D721Med (cell line): ENCODE measurements around the gene MVD.
"Not testable (repeated sequence)": the region's sequence is repeated elsewhere in the genome, so short reads cannot be mapped to it uniquely, and the experiment has no call there.

Experiments
- DNase-seq: peaks from one replicate; pipeline ENCODE4 v3.0.0; 2011; ENCODE audit warnings: low spot score; ENCODE audit not compliant: insufficient read length
- FAIRE-seq: peaks from 2 replicates; lab custom pipeline; 2011; peaks lifted over from hg19 to GRCh38; lab: Jason Lieb, UNC
- TF ChIP-seq, protein P1 (sequence below): IDR thresholded peaks from 2 replicates; pipeline ENCODE4 v1.5.1; 2012; ENCODE audit warnings: mild to moderate bottlenecking, control low read depth; ENCODE audit not compliant: insufficient read depth; ENCODE audit errors: missing control alignments

The MVD gene

DNA sequence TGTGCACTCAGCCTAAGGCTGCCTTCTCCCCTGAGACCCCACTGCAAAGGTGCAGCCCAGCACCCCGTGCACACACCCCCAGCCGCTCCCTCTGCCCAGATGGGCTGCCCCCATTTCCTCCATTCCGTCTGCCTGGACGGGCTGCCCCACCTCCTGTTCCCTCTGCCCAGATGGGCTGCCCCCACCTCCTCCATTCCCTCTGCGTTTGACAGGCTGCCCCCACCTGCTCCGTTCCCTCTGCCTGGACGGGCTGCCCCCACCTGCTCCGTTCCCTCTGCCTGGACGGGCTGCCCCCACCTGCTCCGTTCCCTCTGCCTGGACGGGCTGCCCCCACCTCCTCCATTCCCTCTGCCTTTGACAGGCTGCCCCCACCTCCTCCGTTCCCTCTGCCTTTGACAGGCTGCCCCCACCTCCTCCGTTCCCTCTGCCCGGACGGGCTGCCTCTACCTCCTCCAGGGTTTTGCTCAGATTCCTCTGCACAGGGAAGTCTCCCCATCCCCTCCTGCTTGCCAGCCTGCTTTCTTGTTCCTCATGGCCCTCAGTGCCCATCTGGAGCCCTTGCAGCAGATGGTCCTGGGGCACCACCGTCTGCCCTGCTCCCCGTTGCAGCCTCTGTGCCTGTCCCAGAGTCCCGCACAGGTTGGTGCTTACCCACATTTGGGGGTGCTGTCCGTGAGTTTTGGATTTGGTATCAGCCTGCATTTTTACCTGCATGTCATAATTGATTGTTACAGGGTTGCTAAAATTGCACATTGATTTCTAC lies 47.9 kb downstream of the MVD start:
- no peak for FAIRE-seq
- DNase-seq: no peak
- TF ChIP-seq, protein P1, sequence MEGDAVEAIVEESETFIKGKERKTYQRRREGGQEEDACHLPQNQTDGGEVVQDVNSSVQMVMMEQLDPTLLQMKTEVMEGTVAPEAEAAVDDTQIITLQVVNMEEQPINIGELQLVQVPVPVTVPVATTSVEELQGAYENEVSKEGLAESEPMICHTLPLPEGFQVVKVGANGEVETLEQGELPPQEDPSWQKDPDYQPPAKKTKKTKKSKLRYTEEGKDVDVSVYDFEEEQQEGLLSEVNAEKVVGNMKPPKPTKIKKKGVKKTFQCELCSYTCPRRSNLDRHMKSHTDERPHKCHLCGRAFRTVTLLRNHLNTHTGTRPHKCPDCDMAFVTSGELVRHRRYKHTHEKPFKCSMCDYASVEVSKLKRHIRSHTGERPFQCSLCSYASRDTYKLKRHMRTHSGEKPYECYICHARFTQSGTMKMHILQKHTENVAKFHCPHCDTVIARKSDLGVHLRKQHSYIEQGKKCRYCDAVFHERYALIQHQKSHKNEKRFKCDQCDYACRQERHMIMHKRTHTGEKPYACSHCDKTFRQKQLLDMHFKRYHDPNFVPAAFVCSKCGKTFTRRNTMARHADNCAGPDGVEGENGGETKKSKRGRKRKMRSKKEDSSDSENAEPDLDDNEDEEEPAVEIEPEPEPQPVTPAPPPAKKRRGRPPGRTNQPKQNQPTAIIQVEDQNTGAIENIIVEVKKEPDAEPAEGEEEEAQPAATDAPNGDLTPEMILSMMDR: no peak

DNA sequence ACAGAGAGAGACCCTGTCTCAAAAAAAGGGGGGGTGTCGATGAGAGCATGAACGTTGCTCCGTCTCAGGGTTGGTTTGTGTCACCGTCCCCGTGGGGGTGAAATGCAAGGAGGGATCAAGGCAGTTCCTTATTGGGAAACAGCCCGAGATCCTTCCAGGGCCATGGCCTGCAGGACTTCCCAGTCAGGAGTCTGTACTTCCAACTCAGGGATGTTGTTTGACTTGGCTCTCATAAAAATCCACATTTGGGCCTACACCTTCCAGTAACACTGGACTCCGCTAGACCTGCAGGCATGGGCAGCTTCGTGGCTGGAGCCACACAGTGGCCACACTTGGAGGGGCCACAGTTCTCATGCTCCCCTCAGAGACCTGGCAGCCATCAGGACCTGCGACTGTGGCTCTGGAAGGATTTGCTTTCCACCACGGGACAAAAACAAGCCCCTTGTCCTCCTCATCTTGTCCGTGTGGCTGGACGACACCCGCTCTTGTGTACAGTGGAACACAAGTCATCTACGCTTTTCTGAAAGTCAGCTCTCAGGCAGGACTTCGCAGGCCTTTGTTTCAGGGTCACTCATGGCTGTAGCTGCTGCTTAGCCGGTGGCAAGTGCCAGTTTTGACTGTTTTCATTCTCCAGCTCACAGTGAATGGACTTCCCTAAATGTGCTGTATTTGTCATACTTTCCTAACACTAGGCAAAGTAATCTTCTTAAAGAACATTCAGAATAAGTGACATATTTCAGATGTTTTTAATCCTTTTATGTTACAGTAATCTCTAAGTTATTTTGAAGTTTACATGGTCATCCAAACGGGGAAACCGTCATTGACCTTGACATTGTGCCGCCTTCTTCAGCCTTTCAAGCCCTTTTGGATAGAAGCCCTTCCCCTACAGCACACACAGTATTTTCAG lies 48.7 kb downstream of the MVD start:
- TF ChIP-seq, protein P1: no peak
- FAIRE-seq (no peak), DNase-seq (no peak)

DNA sequence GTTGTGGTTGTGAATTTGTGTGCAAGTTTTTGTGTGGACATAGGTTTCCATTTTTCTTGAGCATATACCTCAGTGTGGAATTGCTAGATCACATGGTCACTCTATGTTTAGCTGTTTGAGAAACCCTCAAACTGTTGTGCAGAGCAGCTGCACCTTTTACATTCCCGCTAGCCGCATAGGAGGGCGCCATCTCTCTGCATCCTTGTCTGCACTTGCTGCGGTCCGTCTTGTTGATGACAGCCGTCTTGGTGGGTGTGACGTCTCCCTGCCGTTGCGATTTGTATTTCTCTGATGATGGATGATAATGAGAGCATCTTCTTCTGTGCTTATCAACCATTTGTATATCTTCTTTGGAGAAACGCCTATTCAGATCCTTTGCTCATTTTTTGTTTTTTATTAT lies 49.6 kb downstream of the MVD start:
- FAIRE-seq: no peak
- no peak for DNase-seq
- TF ChIP-seq, protein P1: no peak

DNA sequence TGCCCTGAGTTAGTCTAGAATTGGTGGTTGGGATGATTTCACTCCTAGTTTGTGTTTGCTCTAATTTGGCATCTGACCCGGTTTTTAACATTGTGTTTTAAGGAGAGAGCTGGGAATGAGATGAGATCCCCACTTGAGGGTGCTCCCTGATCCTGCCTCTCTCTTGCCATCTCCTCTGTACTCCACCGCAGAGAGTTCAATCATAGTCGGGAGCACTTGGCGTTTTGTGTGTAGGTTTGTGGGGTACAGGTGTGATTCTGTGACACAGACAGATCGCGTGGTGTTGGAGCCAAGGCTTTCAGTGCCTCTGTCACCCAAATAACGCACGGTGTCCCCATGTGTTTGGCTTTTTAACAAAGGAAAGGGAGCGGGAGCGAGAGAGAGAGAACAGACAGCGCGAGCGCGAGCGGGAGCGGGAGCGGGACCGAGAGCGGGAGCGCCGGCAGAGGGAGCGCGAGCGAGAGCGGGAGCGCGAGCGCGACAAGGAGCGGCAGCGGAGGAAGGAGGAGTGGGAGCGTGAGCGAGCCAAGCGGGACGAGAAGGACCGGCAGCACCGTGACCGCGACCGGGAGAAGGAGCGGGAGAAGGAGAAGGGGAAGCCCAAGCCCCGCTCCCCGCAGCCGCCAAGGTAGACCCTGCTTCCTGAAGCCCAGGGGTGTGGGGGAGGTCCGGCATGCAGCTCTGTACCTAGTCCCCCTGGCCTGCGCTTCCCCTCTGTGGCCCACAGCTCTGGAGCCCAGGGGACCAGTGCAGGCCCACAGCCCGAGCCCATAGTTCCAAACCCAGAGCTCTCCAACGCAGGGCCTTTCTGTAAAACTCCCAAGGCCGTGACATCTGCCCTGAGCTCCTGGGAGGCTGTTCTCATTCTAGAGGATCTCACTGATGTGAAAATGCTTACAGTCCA lies 51.7 kb downstream of the MVD start:
- TF ChIP-seq, protein P1: no peak
- DNase-seq: no peak
- FAIRE-seq: no peak

DNA sequence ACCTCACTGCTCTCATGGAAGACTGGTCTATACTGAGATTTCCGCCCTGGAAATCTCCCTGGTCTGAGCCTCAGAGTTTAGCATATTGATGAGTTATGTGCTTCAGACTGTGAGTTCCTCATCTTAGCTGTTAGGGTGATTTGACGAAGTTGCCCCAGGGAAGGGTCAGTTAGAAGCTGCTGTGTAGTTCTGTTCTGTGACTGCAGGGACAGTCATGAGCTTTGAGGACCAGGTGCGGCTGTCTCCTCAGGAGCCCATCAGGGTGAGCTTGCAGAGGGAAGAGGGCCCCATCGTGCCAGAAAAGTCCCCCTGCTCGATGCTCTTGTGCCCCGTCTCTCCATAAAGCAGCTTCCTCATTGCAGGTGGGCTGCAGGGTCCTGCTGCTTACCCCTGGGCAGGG lies 52.8 kb downstream of the MVD start:
- FAIRE-seq (no peak), DNase-seq (no peak)
- TF ChIP-seq, protein P1: no peak

DNA sequence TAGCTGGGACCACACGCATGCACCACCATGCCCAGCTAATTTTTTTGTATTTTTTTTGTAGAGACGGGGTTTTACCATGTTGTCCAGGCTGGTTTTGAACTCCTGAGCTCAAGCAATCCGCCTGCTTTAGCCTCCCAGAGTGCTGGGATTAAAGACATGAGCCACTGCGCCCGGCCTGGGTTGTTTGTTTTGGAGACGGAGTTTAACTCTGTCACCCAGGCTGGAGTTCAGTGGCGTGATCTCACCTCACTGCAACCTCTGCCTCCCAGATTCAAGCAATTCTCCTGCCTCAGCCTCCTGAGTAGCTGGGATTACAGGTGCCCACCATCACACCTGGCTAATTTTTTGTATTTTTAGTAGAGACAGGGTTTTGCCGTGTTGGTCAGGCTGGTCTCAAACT lies 53.5 kb downstream of the MVD start:
- FAIRE-seq, DNase-seq: not testable (repeated sequence)

DNA sequence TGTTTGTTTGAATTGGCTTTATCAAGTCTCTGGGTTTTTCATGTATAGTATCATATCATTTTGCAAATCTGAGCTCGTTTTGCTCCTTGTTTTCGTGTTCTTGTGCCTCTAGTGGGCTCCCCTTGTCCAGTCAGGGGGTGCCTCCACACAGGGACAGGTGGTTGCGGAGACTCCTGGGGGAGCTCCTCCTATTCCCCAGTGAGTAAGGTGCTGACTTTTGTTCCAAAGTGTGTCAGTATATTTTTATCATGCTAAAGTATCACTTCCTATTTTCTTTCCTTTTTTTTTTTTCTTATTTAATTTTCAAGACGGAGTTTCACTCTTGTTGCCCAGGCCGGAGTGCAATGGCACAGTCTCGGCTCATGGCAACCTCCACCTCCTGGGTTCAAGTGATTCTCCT lies 54.8 kb downstream of the MVD start:
- TF ChIP-seq, protein P1: no peak
- DNase-seq (no peak), FAIRE-seq (no peak)
